8988T (cell line): ENCODE measurements around the gene GLT1D1.

Source experiments
- DNase-seq: peaks from one replicate; pipeline ENCODE4 v3.0.0; 2011

GLT1D1 gene

GRCh38 chr12:129009833-129010622 lies 156.8 kb downstream of the GLT1D1 start:
- DNase-seq, result no peak

DNA sequence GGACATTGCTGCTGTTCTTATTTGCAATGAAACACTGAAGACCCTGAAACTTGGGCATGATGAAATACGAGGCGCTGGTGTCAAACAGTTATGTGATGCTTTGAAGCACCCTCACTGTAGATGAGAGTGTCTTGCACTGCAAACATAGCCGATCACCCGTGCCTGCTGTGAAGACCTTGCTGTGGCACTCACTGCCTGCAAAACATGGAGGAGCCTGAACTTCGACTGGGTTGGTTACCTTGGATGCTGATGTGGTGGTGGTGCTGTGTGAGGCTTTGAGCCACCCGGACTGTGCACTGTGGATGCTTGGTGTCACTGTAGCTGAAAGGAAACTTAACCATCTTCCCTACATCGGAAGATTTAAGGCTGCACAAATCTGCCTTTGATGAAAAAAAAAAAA lies 162.9 kb downstream of the GLT1D1 start:
- DNase-seq, result no peak

DNA sequence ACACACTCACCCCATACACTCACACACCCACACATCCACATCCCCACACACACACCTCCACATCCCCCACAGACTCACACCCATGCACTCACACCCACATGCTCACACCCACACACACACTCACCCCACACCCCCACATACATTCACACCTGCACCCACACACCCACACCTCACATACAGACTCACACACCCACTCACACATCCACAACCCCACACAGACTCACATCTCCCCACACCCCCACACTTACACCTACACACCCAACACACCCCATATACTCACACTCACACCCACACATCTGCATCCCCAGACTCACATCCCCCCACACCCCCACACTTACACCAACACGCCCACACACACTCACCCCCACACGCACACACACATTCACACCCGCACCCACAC lies 171.8 kb downstream of the GLT1D1 start:
- DNase-seq, result no peak

DNA sequence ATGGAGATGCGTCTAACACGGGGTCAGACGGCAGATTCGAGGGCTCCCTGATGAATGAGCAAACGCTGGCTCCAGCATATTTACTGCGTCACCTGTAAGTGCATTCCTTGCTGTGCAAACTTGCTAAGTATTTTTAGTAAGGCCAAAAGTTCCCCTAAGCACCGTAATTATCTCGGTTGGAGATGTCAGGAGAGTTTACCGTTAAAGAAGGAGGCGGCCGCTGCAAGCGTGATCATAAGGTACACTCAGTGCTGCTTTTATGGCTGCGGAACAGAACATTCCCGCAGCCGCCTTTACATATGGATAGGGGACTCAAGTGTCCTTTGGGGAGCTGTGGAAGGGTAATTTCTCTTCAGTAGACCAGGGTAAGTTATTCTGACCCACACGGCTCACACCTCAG lies 175.6 kb downstream of the GLT1D1 start:
- DNase-seq, result no peak
